ENCODE data around the gene PRODH2. TPM values are rescaled to one million over a fixed set of nuclear protein-coding genes. Genes with fewer than 3 reads are reported as not detected.
"Not testable (repeated sequence)": the region's sequence is repeated elsewhere in the genome, so short reads cannot be mapped to it uniquely, and the experiment has no call there.

The PRODH2 gene
- total RNA-seq, 1 donor from 2014 or later, result not detected

DNA sequence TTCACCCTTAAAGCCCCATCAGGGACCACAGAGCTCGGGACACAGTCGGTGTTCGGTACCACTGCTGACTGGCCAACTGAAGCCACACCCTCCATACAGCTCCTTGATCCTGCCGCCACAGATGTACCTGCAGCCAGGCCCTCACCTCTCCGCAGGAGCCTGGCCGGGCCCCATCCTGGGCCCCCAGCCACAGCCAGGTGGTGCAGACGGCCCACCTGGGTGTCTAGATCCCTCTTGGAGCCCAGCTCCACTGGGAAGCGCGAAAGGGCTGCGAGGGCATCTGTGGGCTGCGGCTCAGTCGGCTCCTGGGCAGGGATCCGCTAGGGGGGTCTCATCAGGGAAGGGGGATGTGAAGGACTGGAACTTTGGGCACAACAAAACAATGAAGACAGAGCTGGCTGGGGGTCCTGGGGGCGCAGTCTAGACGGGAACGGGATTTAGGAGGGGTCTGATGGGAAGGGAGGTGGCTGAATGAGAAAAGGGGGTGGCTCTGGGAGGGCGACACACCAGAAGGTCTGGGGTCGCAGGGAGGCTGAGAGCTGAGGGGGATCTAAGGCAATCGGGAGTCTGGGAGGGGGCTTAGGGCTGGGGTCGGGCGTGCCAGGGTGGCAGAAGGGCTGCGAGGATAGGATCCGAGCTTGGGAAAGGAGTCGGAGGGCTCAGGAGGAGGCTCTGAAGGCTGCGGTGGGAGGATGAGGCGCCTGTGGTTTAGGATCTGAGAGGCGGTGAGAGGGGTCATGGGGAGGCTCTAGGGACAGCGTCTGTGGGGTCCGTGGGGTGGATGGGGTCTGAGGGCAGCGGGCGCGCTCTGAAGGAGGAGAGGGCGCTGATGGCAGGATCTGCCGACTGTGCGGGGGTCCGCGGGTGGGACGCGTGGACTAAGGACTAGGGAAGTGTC lies 15.8 kb downstream of the PRODH2 start:
- Histone ChIP-seq H3K27me3 (peaks cover 23% of the 10 kb centered on the region), H3K36me3 (no peaks in the 10 kb centered on the region), H3K27ac (no peak overlapping the region), H3K4me3 (no peak overlapping the region), H3K4me1 (no peaks in the 10 kb centered on the region), H3K9me3 (no peaks in the 10 kb centered on the region)
- intact Hi-C loops (cut with DNase I), result no loop called here
- ATAC-seq (peak; percentile 10), DNase-seq (no peak)
- no peak for TF ChIP-seq CTCF (IDR thresholded peaks at IDR 0.05)

GRCh38 chr19:35795564-35795963 lies 17.1 kb downstream of the PRODH2 start:
- H3K9me3 ChIP-seq; H3K4me1 ChIP-seq; intact Hi-C loops (cut with DNase I); H3K36me3 ChIP-seq; DNase-seq; ATAC-seq; H3K4me3 ChIP-seq; H3K27ac ChIP-seq: not testable (repeated sequence)
- H3K27me3 ChIP-seq, result peaks cover 23% of the 10 kb centered on the region

GRCh38 chr19:35793381-35794165 lies 19.1 kb downstream of the PRODH2 start:
- intact Hi-C loops (cut with DNase I), result no loop called here
- DNase-seq (no peak), ATAC-seq (no peak)
- Histone ChIP-seq H3K27me3 (peaks cover 18% of the 10 kb centered on the region), H3K9me3 (no peaks in the 10 kb centered on the region), H3K27ac (no peak overlapping the region), H3K4me3 (no peak overlapping the region), H3K4me1 (no peaks in the 10 kb centered on the region), H3K36me3 (no peaks in the 10 kb centered on the region)
- no peak for TF ChIP-seq CTCF (IDR thresholded peaks at IDR 0.05)

- no peak for ATAC-seq
- no peaks in the 10 kb centered on the region for H3K9me3 ChIP-seq
- intact Hi-C loops (cut with DNase I), result no loop called here
Measured at GRCh38 chr19:35792888-35793287, 19.8 kb downstream of the PRODH2 start.

GRCh38 chr19:35792312-35792711 lies 20.3 kb downstream of the PRODH2 start:
- H3K9me3 ChIP-seq, result no peaks in the 10 kb centered on the region
- no peak for DNase-seq
- no peaks in the 10 kb centered on the region for H3K36me3 ChIP-seq
- ATAC-seq, result no peak
- peaks cover 9% of the 10 kb centered on the region for H3K27me3 ChIP-seq
- intact Hi-C loops (cut with DNase I), result no loop called here
- no peak overlapping the region for H3K27ac ChIP-seq
- H3K4me1 ChIP-seq, result no peaks in the 10 kb centered on the region
- TF ChIP-seq CTCF (IDR thresholded peaks at IDR 0.05), result no peak
- H3K4me3 ChIP-seq, result no peak overlapping the region

More at GRCh38 chr19:35792888-35793287, 19.8 kb downstream of the PRODH2 start:
- Histone ChIP-seq H3K27ac (no peak overlapping the region), H3K4me3 (no peak overlapping the region), H3K36me3 (no peaks in the 10 kb centered on the region), H3K27me3 (peaks cover 13% of the 10 kb centered on the region), H3K4me1 (no peaks in the 10 kb centered on the region)
- TF ChIP-seq CTCF (IDR thresholded peaks at IDR 0.05), result no peak
- DNase-seq, result no peak

- no peak for TF ChIP-seq CTCF (IDR thresholded peaks at IDR 0.05)
- peaks cover 4% of the 10 kb centered on the region for H3K27me3 ChIP-seq
- H3K27ac ChIP-seq, result no peak overlapping the region
- no peak for DNase-seq
- H3K9me3 ChIP-seq, result no peaks in the 10 kb centered on the region
- H3K4me3 ChIP-seq, result no peak overlapping the region
- intact Hi-C loops (cut with DNase I), result no loop called here
- H3K4me1 ChIP-seq, result no peaks in the 10 kb centered on the region
- no peak for ATAC-seq
- H3K36me3 ChIP-seq, result no peaks in the 10 kb centered on the region
Measured at GRCh38 chr19:35791814-35792279, 20.8 kb downstream of the PRODH2 start.

Measured in upper lobe of right lung (tissue), 1 donor.